PC-9 (cell line): ENCODE measurements around the gene RPS6KA5.

Experiments used
- EZH2 ChIP-seq: fragments of 200-600 bp; sonication (generic); IDR thresholded peaks from 2 replicates; pipeline ENCODE4 v1.8.0; 2017; ENCODE audit warnings: antibody characterized with exemption, low read depth
- TF ChIP-seq, protein P1 (sequence below): fragments of 200-600 bp; sonication (generic); conservative IDR thresholded peaks from 2 replicates; pipeline ENCODE4 v1.6.1; 2017; ENCODE audit warnings: mixed run types, antibody characterized with exemption, mild to moderate bottlenecking, moderate library complexity

DNA sequence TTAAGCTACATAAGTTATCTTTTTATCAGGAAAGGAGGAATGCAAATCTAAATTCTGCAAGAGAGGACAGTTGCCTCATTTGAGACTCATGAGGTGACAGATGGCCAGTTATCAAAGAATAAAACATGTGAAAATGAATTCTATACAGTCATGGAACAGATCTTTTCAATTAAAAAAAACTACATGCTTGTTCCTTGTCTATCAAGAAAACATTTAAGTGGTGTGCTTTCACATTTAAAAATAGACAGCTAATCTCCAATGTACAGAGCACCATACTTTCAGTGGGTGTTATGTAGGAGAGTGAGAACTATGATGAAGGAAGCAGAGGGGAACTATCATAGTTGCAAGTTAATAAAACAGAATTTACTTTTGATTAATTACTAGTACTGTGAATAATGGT is 167.5 kb downstream of the RPS6KA5 start:
- TF ChIP-seq, protein P1, sequence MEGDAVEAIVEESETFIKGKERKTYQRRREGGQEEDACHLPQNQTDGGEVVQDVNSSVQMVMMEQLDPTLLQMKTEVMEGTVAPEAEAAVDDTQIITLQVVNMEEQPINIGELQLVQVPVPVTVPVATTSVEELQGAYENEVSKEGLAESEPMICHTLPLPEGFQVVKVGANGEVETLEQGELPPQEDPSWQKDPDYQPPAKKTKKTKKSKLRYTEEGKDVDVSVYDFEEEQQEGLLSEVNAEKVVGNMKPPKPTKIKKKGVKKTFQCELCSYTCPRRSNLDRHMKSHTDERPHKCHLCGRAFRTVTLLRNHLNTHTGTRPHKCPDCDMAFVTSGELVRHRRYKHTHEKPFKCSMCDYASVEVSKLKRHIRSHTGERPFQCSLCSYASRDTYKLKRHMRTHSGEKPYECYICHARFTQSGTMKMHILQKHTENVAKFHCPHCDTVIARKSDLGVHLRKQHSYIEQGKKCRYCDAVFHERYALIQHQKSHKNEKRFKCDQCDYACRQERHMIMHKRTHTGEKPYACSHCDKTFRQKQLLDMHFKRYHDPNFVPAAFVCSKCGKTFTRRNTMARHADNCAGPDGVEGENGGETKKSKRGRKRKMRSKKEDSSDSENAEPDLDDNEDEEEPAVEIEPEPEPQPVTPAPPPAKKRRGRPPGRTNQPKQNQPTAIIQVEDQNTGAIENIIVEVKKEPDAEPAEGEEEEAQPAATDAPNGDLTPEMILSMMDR = no peak
- TF ChIP-seq EZH2 = no peak
